Kidney (tissue), 14 donors: ENCODE results near the gene NRSN2. TPM values are rescaled to one million over a fixed set of nuclear protein-coding genes. Genes with fewer than 3 reads are reported as not detected.

ENCODE experiments used
- DNase-seq, 5 donors: peaks; one replicate each; pipeline ENCODE4 v3.0.0-alpha.2; 2013 to 2020
- FAIRE-seq: peaks from 2 replicates; lab custom pipeline; 2012; peaks lifted over from hg19 to GRCh38; lab: Jason Lieb, UNC
- H3K27ac ChIP-seq, 2 donors: one replicate each; pipeline ENCODE4 v1.7.0; 2013; ENCODE audit warnings: low read depth in 2 of 2, low read length in 2 of 2, inconsistent platforms in 1 of 2
- H3K27me3 ChIP-seq: one replicate; pipeline ENCODE4 v1.7.1; 2013; ENCODE audit warnings: low read length, inconsistent platforms; ENCODE audit not compliant: control insufficient read depth, insufficient read depth
- H3K36me3 ChIP-seq, 3 donors: one replicate each; pipeline versions ENCODE4 v1.7.0 to v1.7.1; 2013; ENCODE audit warnings: low read length in 3 of 3, control low read depth in 1 of 3, inconsistent platforms in 1 of 3; ENCODE audit not compliant: insufficient read depth in 3 of 3, control insufficient read depth in 2 of 3
- H3K4me1 ChIP-seq, 3 donors: one replicate each; pipeline versions ENCODE4 v1.7.0 to v1.7.1; 2013; ENCODE audit warnings: low read length in 3 of 3, inconsistent platforms in 1 of 3, low read depth in 1 of 3; ENCODE audit not compliant: control insufficient read depth in 2 of 3, insufficient read depth in 2 of 3
- H3K4me3 ChIP-seq, 3 donors: one replicate each; pipeline versions ENCODE4 v1.7.0 to v1.8.1; 2013; ENCODE audit warnings: low read length in 3 of 3, control low read depth in 1 of 3, inconsistent platforms in 1 of 3
- H3K9ac ChIP-seq, 3 donors: one replicate each; pipeline versions ENCODE4 v1.7.0 to v1.7.1; 2013; ENCODE audit warnings: low read length in 3 of 3, control low read depth in 1 of 3, inconsistent platforms in 1 of 3
- H3K9me3 ChIP-seq, 3 donors: one replicate each; pipeline versions ENCODE4 v1.7.0 to v1.7.1; 2013; ENCODE audit warnings: low read length in 3 of 3, control low read depth in 1 of 3, inconsistent platforms in 1 of 3; ENCODE audit not compliant: control insufficient read depth in 2 of 3, insufficient read depth in 1 of 3
- CTCF ChIP-seq: IDR thresholded peaks from 3 replicates; pipeline ENCODE4 v1.5.1; 2012; ENCODE audit warnings: mild to moderate bottlenecking, moderate library complexity, borderline replicate concordance; ENCODE audit not compliant: insufficient read depth; ENCODE audit errors: extremely low read depth
- intact Hi-C: fragments of 100-400 bp; cut with DNase I; formaldehyde crosslinking; loops from one replicate; pipeline ENCODE4 v1.11.1; 2022
- polyA plus RNA-seq: library from polyadenylated mRNA; stranded (reverse); fragments of 350-450 nt; fragmentation: Illumina TruSeq; extraction: RNeasy Lipid Tissue Mini Kit (QIAGEN cat#74804); gene quantifications from one replicate; pipeline ENCODE4 v1.2.3, GENCODE V29; 2014; ENCODE audit warnings: low read depth, low replicate concordance; ENCODE audit not compliant: insufficient read depth
- total RNA-seq: library from RNA; stranded (reverse); fragmentation: NEBNext Ultra II Directional; extraction: Animal tissue kit (Norgen Biotek cat#: 25700); gene quantifications from one replicate; pipeline ENCODE4 v1.2.1, GENCODE V29; 2021
- donor health status: control.
- donor health status: control.
- donor health status: control.
- donor health status: control.
- donor health status: control.
- donor health status: DM: yes; HTN: yes; CAD: no.
- donor health status: Normal renal cell carcinoma (clear cell type).

NRSN2 gene
- total and polyA plus RNA-seq, 2 donors from 2014 or later, result 48.1 to 50.0 TPM

- Histone ChIP-seq H3K4me3 (peak overlapping the region; percentile 61 to 89 (median 62)), H3K27ac (peak overlapping the region; percentile 79 to 93)
- no peak for FAIRE-seq
These were observed 36.9 kb upstream of the NRSN2 start for GRCh38 chr20:309841-310644.

GRCh38 chr20:310645-311044, 36.3 kb upstream of the NRSN2 start:
- intact Hi-C loops, result no loop called here
- Histone ChIP-seq H3K27ac (no peak overlapping the region), H3K36me3 (no peaks in the 10 kb centered on the region), H3K9me3 (no peaks in the 10 kb centered on the region), H3K4me3 (peak overlapping the region; percentile 32 to 89 (median 62)), H3K27me3 (no peaks in the 10 kb centered on the region), H3K4me1 (peaks cover 3 to 10% (median 8%) of the 10 kb centered on the region in 3 donors), H3K9ac (peak overlapping the region in 1 of 3 donors; percentile 18)
- DNase-seq, result no peak
- peak; percentile 98 for FAIRE-seq
- TF ChIP-seq CTCF, result no peak

More at GRCh38 chr20:309841-310644, 36.9 kb upstream of the NRSN2 start:
- Histone ChIP-seq H3K9ac (peak overlapping the region; percentile 35 to 64 (median 52)), H3K4me1 (peaks cover 3 to 10% (median 8%) of the 10 kb centered on the region in 3 donors), H3K27me3 (no peaks in the 10 kb centered on the region), H3K36me3 (no peaks in the 10 kb centered on the region), H3K9me3 (no peaks in the 10 kb centered on the region)
- no peak for TF ChIP-seq CTCF
- DNase-seq, result peak; percentile 99 to 100 (median 100)
- intact Hi-C loops, result no loop called here

GRCh38 chr20:311609-312008, 35.3 kb upstream of the NRSN2 start:
- peaks cover 3 to 10% (median 8%) of the 10 kb centered on the region in 3 donors for H3K4me1 ChIP-seq
- FAIRE-seq (no peak), DNase-seq (no peak)
- no peak for TF ChIP-seq CTCF
- H3K27ac ChIP-seq, result no peak overlapping the region
- H3K27me3 ChIP-seq, result no peaks in the 10 kb centered on the region
- H3K9ac ChIP-seq, result no peak overlapping the region
- intact Hi-C loops, result no loop called here
- H3K4me3 ChIP-seq, result no peak overlapping the region
- no peaks in the 10 kb centered on the region for H3K9me3 ChIP-seq
- peaks cover 0 to 2% (median 0%) of the 10 kb centered on the region in 3 donors for H3K36me3 ChIP-seq
